SK-N-MC (cell line): Measurements from ENCODE around the gene MGMT.

Experiments
- EZH2 ChIP-seq: fragments of 200-600 bp; sonication (generic); IDR thresholded peaks from one replicate; pipeline ENCODE4 v1.6.1; 2017; ENCODE audit warnings: antibody characterized with exemption
- FOXP2 ChIP-seq: optimal IDR thresholded peaks from 2 replicates; pipeline ENCODE3; 2011; ENCODE audit warnings: mild to moderate bottlenecking, moderate library complexity; ENCODE audit not compliant: insufficient read depth; ENCODE audit errors: extremely low read length, control extremely low read depth
- POLR2AphosphoS5 ChIP-seq: IDR thresholded peaks from 2 replicates; pipeline ENCODE4 v1.6.1; 2012; ENCODE audit warnings: mild to moderate bottlenecking, low read depth, low read length, borderline replicate concordance

- TF ChIP-seq EZH2 (no peak), POLR2AphosphoS5 (no peak), FOXP2 (no peak)
Measured at GRCh38 chr10:129641982-129642381, 174.9 kb downstream of the MGMT start.
